Measurements from ENCODE around the gene ASB13.

Gene ASB13

DNA sequence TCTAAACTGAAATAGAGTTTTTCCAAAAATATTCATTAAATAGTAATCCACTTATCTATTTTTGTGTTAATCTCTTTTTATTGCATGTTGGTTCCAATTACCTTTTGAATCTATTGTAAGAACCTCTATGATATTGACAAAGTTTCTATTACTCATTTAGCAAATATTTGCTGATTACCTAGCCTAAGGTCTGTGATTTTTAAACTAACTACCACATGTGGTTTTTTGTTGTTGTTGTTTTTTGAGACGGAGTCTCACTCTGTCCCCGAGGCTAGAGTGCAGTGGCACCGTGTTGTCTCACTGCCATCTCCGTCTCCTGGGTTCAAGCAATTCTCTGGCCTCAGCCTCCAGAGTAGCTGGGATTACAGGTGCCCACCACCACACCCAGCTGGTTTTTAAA is 2.0 kb upstream of the ASB13 start:
- no peak for DNase-seq

DNA sequence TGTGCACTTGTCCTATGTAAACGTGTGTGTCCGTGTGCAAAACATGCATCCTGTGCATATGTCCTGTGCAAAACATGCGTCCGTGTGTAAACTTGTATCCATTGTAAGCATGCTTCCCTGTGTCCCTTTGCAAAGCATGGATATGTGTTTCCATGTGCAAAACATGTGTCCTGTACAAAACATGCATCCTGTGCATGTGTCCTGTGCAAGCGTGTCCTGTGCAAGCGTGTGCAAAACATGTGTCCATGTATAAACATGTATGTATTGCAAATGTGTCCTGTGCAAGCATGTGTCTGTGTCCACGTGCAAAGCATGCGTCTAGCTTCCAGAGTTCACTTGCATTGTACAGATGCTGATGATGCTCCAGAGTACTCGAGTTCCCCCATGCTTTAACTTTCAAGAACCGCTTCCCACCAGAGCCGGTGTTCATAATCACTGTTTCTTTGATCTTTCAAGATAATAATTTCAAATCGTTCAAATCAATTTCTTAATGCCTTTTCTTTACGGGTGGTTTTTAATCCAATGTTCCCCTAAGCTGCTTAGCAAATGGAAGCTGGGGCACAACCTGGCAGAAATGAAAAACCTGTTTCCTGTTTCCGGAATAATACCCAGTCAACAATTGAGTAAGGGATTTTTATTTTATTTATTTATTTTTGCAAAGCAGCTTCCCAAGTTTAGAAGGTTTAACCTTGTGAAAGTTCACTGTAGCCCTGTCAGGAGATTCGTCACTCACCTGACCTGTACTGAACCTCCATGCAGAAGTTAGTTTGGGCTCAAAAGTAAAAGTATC is 641 bp upstream of the ASB13 start:
- no peak for DNase-seq

DNA sequence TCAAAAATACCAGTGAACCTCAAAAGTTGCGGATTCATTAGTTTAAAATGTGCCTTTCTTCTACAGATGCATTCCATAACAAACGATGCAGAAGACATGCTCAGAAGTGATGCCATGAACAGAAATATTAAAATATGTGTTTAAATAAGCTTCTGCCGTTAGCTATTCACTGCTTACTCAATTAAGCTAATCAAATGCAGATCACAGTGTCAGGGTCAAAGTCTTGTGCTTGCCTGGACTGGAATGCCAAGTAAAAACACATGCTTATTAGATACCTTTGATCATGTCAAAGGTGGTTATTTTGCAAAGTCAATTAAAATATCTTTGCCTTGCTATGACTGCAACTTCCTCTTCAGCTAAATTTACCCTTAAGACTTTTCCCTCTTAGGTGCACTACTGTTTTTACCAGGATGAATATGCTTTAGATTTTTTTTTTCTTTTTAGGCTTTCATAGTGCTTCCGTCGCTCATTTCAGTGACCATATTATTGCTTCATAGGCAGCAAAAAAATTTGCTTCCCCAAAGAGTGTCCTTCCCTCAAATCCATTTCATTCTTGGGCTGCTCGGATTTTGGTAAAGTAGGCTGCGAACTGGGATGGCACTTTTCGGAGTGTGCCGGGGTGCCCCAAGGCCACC is 905 bp downstream of the ASB13 start:
- DNase-seq, result no peak

DNA sequence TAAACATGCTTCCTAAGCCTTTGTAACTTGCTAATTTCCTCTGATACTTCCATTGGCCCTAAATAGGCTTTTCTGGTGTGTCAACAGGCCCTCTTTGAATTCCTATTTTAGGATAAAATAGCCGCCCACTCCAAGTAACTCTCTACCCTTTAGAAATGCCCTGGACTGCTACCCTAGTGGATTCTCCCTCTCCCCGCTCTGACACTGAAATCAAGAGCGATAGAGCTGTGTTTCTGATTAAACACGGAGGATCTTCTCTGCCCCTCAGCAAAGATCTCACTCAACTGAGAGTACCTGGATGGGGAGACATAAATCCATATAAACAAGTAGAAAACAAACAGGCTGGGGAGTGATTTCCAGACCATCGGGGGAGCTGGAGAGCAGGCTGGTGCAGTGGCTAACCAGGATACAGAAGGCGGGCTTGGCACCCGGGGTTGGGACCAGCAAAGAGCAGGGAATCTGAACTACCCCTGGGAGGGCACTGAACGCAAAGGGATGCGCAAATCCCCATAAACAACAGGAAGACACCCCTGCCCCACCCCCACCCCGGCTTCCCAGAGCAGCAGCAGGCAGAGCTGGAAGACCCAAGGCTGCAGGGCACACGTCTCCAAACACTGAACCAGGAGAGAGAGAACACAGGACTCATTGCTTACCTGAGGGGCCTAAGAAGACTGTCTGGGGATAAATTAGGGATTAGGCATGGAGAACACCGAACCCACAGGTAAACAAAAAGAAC is 2.5 kb downstream of the ASB13 start:
- no peak for DNase-seq

DNA sequence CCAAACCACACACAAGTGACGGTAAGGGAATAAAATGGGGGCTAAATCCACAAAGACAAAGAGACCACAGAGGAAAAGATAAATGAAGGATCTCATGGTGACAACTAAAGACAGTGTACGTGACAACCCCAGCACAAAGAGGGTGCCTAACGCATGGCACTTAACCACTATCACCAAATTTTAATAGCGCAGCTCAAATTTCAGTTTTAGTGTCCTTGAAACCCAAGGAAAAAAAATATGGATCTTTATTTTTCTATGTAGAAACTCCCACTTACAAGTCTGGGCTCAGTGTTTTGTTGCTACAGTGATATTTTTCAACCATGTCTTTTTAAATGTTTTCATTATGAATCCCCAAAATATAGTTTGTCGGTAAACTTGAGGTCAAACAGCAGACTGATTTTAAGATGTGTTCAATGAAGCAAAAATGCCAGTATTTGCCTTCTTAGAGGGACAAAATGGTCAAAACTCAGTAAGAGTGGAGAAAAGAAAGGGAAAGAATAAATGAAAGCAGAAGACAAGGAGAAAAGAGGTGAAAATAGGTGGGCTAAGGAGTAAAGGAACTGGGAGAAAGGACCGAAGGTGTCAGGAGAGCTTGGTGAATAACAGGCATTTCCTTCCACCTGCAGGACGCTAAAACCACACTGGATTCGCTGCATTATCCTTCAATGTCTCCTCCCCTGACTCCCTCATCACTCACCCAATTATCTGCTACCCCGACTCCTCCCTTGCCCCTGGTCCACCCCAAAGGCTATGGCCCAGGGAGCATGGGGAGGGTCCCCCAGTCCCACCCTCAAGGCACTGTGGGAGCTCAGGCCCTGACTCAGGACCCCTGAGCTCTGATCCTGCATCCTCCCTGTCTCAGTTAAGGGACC is 3.5 kb downstream of the ASB13 start:
- DNase-seq, result no peak

DNA sequence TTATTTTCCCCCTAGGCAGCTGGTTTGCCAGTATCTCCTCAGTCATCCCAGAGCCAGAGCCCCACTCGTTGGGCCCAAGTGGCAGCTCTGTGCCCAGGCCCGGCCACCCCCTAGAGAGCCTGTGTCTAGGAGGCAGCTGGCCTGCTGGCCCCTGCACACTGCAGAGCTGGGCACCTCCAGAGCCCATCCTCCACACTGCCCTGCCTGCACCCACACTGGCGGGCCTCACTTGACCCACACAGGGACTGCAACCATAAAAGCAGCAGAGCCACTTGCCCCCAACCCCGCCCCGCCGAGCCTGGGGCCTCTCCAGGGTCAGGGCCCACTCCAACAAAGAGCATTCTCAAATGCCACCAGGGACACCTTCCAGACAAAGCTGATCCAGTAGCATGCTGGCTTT is 5.4 kb downstream of the ASB13 start:
- DNase-seq, result no peak

DNA sequence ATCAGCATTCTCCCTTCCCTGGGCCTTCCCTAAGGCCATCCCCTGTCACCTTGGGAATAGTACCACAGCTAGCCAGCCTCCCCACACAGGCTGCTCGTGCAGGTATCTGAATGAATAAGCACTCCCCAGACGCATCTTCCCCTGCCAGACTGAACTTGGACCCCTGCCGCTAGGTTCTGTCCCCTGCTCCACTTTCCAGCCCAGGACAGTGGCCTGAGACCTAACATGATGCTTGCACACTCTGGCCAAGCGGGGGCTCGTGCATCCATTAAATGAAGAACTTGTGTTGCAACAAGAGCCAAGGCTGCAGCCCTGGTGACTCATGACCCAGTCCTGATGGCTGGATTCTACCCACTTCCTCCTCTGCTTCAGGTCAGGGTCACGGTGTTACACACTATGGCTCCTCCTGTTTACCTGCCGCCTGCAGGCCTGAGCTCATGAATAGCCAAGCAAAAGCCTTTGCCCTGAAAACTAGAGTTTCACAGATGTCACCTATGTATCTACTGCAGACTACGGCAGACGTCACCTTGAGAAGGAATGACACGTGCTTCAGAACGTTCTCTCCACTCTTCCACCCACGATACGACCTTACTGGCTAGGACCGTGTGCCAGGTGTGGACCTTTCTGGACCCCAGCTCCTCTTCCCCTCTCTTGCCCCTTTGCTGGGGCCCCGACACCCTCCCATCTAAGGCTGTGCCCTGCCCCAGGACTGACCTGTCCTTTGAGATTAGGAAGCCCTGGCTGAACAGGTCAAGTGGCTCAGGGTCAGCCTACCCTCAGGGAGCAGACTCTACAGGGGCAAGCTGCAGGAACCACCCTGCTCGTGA is 6.5 kb downstream of the ASB13 start:
- DNase-seq, result no peak

DNA sequence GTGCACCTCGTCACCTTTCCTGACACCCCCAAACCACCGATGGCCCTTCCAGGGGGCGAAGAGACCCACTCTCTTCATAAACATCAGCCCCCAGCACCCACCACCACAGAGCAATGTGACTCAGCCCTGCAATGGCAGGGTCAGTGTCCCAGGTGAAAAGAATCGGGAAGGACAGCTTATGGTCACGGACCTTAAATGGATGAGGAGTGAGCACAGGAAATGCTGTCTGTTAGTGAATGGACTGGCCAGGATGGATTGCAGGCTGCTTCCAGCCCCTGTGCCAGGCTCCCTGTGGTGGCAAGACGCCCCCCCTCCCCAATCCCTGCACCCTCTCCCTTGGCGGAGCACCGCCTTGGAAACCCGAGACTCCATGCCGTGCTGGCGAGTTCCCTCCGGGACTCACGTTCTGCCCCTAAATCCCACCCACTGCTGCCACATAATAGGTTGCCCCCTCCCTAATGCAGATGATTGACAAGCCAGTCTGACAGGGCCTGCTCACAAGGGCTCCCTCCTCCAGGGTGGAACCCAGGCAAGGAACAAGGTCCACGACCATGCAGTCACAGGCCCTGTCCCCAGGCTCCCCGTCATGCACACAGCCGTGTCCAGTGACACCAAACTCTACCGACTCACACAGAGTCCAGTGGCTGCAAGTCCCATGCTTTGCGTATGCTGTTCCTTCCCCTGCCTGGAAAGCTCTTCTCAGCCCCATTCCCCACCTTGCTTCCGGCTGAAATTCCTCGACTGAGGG is 7.3 kb downstream of the ASB13 start:
- no peak for DNase-seq

DNA sequence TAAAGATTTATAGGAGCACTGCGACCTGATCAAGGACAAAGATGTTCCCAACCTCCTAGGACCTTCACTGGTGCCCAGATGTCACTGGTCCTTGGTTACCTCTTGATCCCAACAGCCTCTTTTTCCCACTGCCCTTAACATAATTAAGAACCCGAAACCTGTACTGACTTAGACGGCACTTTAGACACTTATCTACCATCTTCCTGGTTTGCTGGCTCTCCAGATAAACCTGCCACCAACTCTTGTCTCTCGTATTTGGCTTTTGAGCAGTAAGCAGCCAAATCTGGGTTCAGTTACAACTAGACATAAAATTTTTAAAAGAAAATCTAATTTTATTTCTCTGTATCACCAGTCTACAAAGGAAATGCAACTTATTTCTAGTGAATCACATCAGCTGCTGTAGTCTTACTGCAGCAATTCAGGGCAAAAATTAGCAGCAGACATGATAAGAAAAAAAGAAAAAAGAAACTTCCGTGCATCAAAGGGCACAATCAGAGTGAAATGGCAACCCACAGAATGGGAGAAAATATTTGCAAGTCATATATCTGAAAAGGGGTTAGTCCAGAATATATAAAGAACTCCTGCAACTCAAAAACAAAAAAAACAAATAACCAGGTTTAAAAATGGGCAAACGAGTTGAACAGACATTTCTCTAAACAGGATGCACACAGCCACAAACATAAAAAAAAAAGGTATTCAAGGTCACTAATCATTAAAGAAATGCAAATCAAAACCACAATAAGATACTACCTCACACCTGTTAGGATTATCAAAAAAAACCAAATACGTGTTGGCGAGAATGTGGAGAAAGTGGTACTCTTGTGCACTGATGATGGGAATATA is 9.4 kb downstream of the ASB13 start:
- no peak for DNase-seq

DNA sequence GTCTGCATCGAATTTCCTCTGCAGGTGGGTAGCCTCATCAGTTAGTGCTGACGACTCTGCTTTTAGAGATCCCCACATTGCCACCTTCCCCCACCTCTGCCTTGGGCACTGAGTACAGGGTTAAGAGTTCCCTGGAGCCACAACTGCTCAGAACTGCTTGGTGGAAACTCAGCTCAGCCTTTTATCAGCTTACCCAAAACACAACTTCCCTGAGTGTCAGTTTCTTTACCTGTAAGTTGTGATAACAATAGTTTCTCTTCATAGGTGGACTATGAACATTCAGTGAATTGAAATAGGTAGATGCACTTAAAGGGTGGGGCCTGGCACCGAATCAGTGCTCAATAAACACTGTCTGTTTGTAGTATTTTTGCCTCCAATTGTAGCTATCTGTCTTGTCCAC is 11.3 kb downstream of the ASB13 start:
- DNase-seq, result no peak

DNA sequence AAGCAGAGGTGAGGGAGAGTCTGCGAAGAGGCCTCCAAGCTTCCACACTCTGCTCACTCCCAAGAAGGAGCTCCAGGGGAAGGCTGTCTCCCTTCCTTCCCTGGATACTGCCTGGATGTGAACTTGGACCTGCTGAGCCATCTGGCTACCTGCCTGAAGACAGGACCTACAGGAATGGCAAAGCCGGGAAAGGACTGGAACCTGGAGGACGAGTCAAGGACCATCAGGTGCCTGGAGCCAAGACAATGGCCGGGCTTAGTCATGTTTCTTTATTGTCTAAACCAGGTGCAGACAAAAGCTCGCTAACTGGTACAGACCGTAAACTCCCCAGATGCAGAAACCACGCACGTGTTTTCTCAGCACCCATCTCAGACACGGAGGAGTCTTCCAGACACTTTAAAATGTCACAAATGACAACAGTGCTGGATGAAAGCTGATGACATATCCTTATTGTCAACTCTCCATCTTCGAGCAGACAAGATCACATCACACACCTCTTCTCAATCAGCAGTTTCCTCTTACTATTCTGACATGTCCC is 12.1 kb downstream of the ASB13 start:
- no peak for DNase-seq

DNA sequence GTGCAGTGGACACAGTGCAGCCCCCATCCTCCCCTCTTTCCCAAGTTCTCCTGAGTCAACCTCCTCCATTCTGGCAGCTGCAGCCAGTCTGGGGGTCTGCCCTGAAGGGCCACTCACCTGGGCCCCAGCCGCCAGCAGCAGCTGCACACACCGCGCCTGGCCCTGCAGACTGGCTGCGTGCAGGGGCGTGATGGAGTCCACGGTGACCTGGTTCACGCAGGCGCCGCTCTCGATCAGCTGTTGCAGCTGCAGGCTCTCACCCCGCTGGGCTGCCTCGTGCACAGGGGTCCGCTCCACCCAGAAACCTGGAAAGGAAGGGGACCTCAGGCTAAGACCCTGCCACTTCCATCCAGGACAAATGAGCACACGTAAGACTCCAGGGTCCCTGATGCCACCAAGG is 13.6 kb downstream of the ASB13 start:
- no peak for DNase-seq

DNA sequence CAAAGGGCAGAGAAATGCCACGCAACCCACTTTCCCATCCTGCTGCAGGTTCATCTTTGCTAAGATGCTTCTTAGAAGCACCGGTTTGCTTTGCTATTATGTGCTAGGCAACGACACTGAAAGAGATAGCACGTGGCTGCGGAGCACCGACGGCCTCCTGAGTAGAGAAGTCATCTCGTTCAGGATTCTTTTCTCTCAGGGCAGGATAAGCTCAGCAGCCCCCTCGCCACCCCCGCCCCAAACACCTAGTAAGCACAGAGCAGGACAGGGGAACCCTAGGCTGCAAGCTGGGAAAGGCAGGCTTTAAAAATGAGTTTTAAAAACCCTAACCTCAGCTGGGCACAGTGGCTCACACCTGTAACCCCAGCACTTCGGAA is 15.0 kb downstream of the ASB13 start:
- DNase-seq, result no peak

DNA sequence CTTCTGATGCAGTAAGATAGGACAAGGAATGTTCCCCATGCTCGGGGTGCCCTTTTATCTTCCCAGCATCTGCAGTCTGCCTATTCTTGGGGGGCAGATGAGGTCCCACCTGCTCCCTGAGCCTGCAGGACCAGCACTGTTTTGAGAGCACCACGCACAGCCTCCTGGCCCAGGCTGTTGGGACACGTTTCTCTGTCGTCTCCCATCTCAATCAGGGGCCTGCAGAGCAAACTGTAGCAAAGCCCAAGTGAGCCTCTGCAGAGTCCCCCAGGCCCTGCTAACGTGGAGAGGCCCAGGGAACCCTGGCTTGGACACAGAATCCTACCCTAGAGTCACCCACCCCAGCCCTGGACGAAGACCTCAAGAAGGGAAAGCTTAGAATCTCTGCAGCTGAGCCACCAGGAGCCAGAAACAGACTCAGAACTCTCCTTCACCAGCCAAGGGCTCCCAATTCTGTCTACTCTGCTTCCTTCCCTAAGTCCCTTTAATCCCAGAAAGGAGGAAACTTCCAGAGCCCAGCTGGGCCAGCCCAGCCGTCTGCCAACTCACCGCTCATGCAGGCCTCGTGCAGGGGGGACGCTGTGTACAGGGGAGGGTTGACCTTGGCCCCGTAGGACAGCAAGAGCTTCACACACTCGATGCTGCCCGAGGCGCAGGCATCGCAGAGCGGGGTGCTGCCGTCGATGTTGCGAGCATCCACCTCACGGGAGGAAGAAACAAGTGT is 15.6 kb downstream of the ASB13 start:
- no peak for DNase-seq

DNA sequence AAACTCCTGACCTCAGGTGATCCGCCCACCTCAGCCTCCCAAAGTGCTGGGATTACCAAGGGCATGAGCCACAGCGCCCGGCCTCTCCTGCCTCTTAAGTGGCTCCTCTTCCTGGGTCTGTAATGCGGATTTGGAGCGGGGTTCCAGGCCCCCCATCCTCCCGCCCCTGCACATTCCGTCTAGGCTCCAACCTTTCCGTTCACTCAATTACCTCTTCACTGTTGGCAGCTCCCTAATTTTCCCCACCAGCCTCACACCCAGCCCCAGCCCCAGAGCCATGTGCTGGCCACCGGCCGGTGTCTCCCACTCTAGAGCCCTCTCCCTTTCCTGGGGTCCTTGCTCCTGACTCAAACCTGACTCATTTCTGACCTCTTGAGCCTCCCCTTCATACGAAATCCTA is 16.6 kb downstream of the ASB13 start:
- no peak for DNase-seq

DNA sequence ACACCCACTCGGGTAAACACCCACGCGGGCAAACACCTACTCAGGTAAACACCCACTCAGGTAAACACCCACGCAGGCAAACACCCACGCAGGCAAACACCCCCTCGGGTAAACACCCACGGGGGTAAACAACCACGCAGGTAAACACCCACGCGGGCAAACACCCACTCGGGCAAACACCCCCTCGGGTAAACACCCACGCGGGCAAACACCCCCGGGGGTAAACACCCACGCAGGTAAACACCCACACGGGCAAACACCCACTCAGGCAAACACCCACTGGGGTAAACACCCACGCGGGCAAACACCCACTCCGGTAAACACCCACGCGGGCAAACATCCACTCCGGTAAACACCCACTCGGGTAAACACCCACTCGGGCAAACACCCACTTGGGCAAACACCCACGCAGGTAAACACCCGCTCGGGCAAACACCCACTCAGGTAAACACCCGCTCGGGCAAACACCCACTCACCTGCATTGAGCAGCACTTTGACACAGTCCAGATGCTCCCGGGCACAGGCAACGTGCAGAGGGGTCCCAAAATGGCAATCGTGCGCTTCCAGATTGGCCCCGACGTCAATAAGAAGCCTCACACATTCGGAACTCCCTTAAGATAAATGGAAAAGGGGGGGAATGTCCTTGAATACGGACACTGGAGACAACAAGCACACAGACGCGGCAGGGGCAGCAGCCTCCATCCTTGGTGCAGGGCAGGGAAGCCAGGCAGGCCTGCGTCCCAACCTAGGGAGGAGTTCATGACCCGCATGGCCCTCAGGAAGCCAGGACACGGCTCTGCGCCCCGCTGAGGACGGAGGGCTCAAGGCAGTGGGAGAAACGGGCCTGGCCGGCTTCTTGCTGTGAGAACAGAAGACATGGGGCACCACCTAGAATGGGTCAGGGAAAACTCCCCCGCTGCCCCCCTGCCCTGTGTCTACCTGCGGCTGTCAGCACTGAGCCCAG is 17.6 kb downstream of the ASB13 start:
- DNase-seq, result no peak

DNA sequence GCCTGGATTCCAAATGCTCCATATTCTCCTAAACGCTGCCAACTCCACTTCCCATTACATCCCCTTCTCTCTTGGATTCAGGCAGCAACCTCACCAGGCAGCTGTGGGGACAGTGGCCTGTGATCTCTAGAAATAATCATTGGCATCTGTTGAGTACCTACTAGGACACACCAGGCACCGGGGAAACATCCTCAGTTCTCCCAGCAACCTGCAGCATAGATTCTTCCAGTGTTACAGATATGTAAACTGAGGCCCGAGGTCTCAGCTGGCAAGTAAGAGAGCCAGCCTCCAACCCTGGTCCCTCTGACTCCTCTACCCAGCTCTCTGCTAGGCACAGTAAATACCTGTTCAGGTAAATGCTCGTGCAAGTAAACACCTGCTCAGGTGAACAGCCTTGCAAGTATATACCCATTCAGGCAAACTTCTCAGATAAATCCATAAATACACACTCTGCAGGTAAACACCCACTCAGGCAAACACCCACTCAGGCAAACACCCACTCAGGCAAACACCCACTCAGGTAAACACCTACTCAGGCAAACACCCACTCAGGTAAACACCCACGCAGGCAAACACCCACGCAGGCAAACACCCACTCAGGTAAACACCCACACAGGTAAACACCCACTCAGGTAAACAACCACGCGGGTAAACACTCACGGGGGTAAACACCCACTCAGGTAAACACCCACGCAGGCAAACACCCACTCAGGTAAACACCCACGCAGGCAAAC is 18.7 kb downstream of the ASB13 start:
- DNase-seq, result no peak
